ENCODE results near the gene D2HGDH.
"Not testable (repeated sequence)": the region's sequence is repeated elsewhere in the genome, so short reads cannot be mapped to it uniquely, and the experiment has no call there.

The D2HGDH gene

DNA sequence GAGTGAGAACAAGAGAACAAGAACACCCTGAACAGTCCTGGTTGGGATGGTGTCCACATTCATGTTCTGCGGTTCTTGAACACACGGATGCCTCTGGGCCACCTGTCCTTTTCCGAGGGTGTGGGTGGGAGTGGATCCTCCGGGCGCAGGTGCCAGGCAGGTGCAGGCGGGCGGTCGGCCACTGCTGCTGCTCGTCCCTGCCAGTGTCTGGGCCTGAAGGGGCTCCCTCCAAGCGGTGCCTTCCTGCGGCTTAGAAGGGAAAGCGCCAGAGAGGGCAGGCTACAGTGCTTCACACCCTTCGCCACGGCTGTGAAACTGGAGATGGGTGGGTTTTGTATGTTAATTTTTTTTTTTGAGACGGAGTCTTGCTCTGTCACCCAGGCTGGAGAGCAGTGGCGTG lies 8.0 kb upstream of the D2HGDH start:
- DNase-seq: no peak

DNA sequence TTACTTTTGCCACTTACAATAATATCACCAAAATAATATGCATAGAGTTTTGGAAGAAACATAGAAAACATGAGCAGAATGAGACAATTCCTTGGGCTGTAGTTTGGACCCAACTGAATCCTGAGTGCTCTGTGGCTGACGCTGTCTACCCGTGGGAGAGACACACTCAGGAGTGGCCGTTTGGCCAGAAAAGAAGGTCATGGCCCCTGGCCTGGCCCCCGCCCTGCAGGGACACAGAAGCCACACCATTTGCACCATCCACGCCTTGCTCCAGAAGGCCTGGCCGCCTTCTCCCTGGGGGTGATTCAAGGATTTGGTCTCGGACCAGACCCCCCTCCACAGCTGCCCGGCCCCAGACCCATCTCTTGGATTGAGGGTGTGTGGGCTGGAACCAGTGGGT lies 6.4 kb upstream of the D2HGDH start:
- DNase-seq: no peak

DNA sequence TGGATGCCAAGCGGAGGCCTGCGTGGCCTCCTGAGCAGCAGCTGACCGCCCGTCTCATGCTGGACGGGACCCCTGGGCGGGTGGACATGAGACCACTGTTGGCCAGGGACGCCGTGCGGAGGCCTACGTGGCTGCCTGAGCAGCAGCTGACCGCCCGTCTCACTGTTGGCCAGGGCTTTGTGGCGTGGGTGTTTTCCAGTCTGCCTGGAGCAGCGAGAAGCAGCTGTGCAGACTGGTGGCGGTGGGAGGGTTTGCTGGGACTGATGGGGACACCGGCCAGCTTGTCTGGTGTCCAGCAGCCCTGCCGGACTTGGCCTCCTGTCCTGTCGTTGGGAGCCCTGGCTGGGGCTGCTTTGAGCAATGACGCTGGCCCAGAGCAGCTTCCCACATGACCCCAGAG lies 5.8 kb upstream of the D2HGDH start:
- no peak for DNase-seq

DNA sequence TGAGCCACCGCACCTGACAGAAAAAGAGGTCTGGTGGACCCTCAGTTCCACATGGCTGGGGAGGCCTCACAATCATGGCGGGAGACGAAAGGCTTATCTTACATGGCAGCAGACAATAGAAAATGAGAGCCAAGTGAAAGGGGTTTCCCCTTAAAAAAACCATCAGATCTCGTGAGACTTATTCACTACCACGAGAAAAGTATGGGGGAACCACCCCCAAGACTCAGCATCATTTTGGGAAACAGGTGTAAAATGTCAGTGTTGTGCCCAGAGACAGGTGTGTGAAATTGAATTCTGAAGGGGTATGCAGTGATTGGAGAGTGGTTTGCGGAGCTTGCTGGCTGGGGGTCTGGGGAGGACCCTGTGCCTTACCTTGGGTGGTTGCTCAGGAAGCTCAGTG lies 4.6 kb upstream of the D2HGDH start:
- no peak for DNase-seq

DNA sequence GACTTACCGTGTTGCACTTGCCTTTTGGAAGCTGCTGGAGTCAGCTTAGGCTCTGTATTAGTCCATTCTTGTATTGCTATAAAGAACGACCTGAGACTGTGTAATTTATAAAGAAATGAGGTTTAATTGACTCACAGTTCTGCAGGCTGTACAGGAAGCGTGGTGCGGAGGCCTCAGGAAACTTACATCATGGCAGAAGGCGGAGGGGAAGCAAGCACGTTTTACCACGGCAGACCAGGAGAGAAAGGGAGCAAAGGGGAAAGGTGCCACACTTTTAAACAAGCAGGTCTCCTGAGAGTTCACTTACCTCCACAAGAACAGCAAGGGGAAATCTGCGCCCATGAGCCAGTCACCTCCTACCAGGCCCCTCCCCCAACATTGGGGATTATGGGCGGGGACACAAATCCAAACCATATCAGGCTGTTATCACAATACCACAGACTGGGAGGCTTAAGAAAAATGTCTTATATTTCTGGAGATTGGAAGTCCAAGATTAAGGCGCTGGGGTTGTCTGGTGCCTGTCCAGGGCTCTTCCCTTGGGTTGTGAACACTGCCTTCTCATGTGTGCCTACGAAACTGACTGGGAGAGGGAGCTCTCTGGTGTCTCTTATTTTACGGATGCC lies 3.6 kb upstream of the D2HGDH start:
- DNase-seq: no peak

DNA sequence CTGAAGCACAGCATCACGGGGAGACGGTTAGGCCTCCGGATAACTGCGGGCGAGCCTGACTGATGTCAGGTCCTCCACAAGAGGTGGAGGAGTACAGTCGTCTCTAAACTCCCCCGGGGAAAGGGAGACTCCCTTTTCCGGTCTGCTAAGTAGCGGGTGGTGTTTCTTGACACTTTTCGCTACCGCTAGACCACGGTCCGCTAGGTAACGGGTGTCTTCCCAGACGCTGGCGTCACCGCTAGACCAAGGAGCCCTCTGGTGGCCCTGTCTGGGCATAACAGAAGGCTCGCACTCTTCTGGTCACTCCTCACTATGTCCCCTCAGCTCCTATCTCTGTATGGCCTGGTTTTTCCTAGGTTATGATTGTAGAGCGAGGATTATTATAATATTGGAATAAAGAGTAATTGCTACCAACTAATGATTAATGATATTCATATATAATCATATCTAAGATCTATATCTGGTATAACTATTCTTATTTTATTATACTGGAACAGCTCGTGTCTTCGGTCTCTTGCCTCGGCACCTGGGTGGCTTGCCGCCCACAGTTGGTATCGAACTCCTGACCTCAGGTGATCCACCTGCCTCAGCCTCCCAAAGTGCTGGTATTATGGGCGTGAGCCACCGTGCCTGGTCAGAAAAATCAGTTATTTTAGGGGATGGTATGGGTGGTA lies 1.8 kb upstream of the D2HGDH start:
- not testable (repeated sequence) for DNase-seq

DNA sequence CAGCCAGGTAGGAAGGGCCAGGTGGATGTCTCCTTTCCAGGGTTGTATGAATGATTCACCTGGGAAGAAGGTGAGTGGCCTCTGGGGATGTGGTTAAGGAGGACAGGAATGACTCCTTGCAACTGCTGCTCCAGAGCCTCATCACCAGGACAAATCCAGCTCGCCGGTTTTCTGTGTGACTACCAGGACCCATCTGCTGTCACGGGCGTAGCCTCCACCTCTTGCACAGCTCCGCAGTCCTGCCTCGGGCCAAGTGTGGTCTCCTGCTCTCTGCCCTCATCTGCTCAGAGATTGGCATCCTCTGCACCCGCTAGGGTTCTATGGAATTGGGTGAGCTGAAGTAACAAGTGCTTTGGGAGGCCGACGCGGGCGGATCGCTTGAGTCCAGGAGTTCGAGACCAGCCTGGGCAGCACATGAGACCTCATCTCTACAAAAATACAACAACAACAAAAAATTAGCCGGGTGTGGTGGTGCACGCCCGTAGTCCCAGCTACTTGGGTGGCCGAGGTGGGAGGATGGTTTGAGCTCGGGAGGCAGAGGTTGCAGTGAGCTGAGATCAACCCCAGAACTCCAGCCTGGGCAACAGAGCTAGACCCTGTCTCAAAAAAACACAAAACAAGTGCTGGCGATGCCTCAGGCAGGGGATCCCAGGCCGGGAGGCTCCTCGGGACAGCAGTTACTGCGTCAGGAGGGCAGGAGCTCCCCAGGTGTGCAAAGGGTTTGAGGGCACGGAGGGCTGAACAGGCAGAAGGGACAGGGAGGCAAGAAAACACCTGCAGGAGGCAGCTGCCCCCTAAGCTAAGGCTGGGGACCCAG lies 831 bp upstream of the D2HGDH start:
- no peak for DNase-seq

DNA sequence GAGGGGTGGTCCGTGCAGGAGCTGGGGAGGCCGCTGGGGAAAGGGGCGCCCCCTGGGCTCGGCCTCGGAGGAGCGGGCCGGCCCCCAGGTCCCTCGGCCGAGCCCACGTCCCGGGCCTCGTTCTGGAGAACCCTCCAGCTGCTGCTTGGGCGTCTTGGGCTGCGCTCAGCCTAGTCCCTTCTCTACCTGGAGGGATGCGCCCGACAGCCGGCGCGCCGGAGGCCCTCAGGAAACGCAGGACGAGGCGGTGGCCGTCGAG lies 293 bp upstream of the D2HGDH start:
- no peak for DNase-seq

DNA sequence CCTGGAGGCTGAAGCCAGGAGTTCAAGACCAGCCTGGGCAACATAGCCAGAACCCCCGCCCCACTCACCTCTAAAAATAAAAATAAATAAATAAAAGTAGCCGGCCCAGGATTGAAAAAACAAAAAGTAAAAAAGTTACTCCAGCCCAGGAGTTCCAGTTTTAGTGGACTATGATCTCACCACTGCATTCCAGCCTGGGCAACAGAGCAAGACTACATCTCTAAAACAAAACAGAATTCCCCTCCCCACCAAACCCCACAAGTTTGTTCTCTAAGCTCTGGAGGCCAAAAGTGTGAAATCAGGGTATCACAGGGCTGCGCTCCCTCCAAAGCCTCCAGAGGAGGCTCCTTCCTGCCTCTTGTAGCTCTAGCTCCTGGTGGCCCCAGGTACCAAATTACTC lies 1.7 kb downstream of the D2HGDH start:
- no peak for DNase-seq

DNA sequence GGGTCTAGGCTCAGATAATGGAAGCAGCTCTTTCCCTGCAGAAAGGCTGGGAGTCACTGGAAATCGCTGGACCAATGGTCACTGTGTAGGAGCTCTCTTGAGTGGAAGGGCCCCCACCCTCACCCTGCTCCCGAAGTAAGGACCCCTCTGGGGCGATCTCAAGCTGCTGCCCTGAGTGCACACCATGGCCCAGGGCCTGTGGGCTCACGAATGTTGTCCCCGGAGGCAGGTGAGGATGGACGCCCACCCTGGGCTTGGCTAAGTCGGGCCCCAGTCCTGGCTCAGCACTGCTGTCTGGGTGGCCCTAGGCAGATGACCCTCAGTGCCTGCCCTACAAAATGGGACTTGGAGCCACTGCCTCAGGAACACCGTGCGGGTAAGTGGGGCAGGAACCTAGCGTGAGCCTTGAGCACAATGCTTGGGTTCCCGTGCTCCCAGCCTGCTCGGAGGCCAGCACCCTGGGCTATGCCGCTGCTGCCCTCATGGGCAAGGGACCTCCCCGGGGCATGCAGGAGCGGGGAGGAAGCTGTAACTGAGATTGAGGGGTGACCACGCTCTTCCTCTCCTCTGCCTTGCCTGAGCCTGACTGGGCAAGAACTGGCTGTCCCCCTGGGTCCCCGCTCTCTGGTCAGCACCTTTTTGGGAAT lies 3.7 kb downstream of the D2HGDH start:
- no peak for DNase-seq

DNA sequence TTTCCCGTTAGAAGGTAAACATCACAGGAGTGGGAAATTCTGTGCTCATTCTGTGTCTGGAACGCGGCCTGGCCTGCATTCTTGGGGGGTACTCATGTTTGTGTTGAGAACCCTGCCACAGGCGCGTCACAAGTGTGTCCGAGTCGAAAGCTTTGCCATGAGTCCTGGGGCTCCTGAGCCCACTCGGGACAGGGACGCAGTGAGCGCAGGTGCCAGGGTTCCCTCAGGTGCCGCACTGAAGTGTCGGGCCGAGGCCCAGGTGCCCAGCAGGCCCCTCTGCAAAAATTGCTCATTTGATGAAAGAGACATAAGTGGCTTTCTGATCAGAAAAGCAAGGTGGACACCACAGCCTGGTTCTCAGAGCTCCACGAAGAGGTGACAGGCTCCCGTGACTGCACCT lies 4.7 kb downstream of the D2HGDH start:
- no peak for DNase-seq

DNA sequence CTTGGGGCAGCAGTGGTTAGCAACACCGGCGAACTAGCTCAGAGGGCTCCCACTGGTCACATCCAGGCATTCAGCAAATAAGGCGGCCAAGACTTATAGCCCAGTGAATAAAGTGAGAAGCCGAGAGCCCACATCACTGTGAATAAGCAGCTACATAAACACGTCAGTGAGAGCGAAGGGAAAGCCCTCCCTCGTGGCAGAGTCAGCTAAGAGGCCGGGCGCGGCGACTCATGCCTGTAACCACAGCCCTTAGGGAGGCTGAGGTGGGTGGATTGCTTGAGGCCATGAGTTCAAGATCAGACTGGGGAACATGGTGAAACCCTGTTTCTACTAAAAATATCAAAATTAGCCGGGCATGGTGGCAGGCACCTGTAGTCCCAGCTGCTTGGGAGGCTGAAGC lies 5.2 kb downstream of the D2HGDH start:
- DNase-seq: no peak

DNA sequence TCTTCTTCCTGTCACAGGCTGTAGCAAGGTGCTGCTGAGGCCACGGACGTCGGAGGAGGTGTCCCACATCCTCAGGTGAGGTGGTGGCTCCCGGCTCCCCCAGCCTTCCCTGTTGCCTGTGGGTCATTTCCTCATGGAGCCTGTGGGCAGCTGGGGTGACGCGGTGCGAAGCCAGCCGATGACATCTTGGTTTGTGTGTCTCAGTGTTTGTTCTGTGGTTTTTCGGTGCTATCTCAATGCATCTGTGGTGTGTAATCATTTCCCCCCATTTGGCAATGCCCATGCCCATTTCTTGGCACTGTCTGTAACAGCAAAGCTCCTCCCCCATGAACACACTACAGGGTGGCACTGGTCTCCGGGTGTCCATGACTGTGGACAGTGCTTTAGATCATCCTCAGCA lies 6.6 kb downstream of the D2HGDH start:
- no peak for DNase-seq

DNA sequence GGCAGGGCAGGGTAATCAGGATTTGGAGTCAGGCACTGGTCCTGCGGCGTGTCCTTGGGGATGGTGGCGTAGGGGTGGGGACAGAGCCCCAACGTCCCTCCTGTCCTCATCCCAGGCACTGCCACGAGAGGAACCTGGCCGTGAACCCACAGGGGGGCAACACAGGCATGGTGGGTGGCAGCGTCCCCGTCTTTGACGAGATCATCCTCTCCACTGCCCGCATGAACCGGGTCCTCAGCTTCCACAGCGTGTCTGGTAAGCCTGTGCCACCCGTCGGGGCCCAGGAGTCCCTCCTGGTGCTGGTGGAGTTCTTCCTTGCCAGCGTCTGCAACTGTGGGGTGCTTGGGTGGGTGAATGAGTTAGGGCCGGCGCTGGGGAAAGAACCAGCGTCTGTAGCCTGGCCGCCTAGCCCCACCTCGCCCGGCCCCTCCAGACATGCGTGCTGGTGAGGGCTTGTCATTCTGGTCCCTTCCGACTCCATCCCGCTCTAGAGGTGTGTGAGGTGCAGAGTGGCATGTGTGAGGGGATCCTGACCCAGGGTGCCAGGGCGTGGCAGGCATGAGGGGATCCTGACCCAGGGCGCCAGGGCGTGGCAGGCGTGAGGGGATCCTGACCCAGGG lies 8.0 kb downstream of the D2HGDH start:
- DNase-seq: no peak

DNA sequence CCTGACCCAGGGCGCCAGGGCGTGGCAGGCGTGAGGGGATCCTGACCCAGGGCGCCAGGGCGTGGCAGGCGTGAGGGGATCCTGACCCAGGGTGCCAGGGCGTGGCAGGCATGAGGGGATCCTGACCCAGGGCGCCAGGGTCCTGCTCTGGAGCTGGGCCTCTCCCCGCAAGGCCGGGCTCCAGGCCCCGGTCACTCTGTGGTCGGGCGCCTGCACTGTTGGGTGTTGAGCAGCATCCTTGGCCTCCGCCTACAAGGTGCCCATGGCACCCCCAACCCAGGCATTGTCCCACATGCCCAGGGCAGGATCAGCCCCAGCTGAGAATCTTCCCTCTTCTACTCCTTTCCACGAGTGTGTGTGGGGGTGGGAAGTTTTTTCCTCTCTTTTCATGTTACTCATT lies 8.6 kb downstream of the D2HGDH start:
- DNase-seq: not testable (repeated sequence)

DNA sequence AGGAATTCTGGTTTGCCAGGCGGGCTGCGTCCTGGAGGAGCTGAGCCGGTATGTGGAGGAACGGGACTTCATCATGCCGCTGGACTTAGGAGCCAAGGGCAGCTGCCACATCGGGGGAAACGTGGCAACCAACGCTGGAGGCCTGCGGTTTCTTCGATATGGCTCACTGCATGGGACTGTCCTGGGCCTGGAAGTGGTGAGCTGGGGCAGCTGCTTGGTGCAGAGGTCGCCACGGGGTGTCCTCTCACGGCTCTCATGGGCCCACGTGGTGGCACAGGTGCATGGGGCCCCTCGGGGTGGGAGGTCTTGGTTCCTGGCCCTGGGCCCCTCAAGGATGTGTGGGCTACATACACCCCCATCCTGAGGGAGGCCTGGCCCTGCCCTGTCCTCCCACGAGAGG lies 9.2 kb downstream of the D2HGDH start:
- no peak for DNase-seq

DNA sequence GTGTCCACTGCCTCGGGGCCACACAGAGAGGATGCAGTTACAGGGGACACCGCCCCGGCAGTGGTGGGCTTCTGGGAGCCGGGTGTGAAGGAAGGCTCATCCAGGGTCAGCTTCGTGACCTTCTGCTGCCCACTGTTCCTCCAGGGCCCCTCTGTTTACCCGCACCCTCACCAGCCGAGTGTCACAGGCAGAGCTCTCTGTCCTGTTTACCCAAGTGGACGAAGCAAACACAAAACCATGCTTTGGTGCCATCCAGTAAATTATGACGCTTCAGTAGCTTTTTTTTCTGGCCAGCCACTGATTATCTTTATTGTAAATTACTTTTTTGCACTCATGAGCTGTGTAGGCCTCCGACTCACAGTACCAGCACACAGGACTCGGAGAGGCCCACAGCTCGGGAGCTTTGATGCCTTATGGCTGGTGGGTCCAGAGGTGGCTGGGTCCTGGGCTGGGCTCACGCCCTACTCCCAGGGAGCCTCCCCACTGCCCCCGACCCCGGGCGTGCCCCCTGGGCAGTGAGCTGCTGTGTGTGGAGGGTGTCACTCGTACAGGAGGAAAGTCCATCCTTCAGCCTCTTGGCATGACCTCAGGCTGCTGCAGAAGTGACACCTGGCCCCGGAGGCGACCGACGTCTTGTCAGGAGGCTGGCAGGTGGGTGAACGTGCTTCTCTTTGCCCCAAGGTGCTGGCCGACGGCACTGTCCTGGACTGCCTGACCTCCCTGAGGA lies 9.8 kb downstream of the D2HGDH start:
- no peak for DNase-seq

DNA sequence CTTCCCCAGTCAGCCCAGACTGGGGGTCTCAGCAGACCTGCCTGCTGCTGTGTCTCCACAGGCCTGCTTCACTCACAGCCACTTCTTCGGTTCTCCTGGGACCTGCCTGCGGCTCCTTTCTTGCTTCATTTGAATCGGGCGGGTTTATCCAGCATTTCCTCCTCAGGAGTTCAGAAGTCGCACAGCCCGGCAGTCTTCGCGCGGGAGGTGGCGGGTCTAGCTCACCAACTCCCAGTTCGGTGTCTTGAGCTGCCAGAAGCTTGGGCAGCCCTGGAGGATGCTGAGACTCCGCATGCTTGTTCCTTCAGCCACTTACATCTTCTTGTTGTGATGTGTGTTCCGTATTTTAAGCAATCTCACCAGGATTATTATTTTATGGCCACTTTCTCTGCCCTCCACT lies 10.8 kb downstream of the D2HGDH start:
- no peak for DNase-seq

DNA sequence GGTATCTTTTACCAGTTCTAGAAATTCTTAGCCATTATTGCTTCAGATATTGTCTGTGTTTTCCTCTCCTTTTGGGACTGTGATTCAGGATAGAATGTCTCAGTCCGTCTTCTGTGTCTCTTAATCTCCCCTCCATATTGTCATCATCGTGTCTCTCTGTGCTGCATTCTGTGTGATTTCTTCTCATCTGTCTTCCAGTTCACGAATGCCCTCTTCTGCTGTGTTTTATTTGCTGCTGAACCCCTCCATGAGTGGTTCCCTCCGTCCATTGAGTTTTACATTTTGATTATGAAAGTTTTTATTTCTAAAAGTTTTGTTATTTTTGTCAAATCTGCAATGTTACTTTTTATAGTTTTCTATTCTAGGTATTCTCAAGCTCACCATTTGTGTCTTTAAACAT lies 11.7 kb downstream of the D2HGDH start:
- no peak for DNase-seq

DNA sequence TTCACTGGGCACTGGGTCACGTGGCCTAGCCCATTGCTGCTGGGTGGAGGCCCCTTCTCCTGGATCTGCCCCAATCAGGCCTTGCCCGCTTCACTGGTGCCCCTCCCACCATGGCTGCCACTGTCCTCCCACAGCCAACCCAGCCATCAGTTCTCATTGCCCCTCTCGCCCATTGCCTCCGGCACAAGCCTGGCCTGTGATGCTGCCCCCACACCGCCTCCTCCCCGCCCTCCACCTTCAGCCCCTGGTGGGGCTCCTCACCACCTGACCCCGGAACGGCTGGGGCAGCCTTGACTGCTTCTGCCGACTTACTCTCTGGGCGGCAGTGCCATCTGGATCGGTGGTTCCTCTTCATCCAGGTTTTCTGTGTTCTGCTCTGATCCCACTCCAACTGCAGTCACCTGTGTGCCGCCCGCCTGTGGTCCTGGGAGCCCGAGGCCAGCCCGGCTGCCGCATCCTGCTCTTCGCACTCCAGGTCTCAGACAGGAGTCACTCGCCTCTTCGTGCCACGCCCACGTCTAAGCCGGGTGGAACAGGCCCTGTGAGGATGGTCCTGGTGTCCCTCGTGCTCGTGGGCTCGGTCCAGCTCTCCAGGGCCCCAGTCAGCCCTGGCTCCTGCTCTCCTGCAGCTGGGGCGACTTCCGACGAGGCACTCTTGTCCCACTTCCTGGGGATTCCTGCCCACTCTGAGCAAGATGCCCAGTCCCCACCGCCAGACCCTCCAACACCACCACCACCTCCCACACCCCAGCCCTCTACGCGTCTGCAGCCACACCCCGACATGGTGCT lies 14.2 kb downstream of the D2HGDH start:
- no peak for DNase-seq

DNA sequence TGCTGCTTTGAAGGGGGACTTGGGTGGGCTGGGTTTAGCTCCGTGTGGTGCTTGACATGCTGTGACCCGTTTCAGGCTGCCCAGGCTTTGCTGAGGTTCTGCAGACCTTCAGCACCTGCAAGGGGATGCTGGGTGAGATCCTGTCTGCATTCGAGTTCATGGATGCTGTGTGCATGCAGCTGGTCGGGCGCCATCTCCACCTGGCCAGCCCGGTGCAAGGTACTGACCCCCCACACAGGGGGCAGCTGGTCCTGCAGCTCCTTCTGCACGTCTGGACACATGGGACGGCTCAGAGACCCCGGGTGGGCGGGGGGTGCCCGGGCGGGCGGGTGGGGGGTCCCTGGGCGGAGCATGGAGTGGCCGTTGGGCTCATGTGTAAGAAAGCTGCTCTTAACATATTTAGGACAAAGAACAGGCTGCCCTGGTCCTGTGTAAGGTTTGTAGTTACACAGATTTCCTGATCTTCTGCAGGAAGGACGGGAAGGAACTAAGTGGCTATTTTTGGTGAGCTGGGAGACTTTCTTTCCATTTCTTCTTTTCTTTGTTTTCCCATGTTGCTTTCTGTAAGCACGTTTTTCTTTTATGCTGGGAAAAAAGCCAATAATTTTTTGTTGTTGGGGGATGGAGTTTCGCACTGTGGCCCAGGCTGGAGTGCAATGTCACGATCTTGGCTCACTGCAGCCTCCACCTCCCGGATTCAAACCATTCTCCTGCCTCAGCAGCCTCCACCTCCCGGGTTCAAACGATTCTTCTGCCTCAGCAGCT lies 15.8 kb downstream of the D2HGDH start:
- no peak for DNase-seq

All from NCI-H1048 (cell line).